ENCODE measurements around the gene DLG2. TPM values are rescaled to one million over a fixed set of nuclear protein-coding genes. Genes with fewer than 3 reads are reported as not detected.
"Not testable (repeated sequence)": the region's sequence is repeated elsewhere in the genome, so short reads cannot be mapped to it uniquely, and the experiment has no call there.

Gene DLG2
- total and polyA plus RNA-seq, 2 of the 4 experiments (the other 2 are of a cell fraction), result 0.31 to 0.36 TPM

DNA sequence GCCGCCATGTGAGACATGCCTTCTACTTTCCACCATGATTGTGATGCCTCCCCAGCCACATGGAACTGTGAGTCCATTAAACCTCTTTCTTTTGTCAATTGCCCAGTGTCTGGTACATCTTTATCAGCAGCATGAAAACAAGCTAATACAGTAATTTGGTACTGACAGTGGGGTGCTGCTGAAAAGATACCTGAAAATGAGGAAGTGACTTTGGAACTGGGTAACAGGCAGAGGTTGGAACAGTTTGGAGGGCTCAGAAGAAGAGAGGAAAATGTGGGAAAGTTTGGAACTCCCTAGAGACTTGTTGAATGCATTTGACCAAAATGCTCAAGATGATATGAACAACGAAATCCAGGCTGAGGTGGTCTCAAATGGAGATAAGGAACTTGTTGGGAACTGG, 356.8 kb downstream of the DLG2 start:
- H3K4me3 ChIP-seq (ENCODE audit: insufficient read depth, low read depth, low read length); H3K9me1 ChIP-seq (ENCODE audit: insufficient read depth, low read length); H3K27me3 ChIP-seq (ENCODE audit: control insufficient read depth, insufficient read depth, low read length); H2BK15ac ChIP-seq (ENCODE audit: low read depth, low read length); H2AK5ac ChIP-seq (ENCODE audit: low read depth, low read length); DNase-seq; BruUV-seq (replicated peaks); H4K8ac ChIP-seq (ENCODE audit: low read depth in 2 of 2, low read length in 2 of 2); H3K18ac ChIP-seq (ENCODE audit: low read depth, low read length); POLR2A ChIA-PET (ENCODE audit: unreplicated experiment); H3K14ac ChIP-seq (replicated peaks; ENCODE audit: low read depth, low read length); H3K79me1 ChIP-seq (ENCODE audit: low read depth in 1 of 2, low read length in 2 of 2); H2BK5ac ChIP-seq (ENCODE audit: low read depth, low read length, poor library complexity, severe bottlenecking); H4K5ac ChIP-seq (ENCODE audit: low read depth, low read length); H4K20me1 ChIP-seq (ENCODE audit: insufficient read depth, low read length); H3K9ac ChIP-seq (ENCODE audit: low read depth, low read length); H2BK20ac ChIP-seq (ENCODE audit: low read depth, low read length); in situ Hi-C loops (cut with MboI; ENCODE audit: low sequenced_read_pairs); ATAC-seq (ENCODE audit: low read depth); H3K56ac ChIP-seq (ENCODE audit: extremely low read depth, insufficient read depth, low read length); H2AFZ ChIP-seq (replicated peaks; ENCODE audit: low read length, poor library complexity); H3K36me3 ChIP-seq (ENCODE audit: control insufficient read depth, insufficient read depth, low read length); H3K27ac ChIP-seq (ENCODE audit: insufficient read depth, low read length); H3K23ac ChIP-seq (ENCODE audit: low read depth, low read length); H3K4me2 ChIP-seq (ENCODE audit: low read depth, low read length); H3K9me3 ChIP-seq (ENCODE audit: control insufficient read depth, insufficient read depth, low read length); CTCF ChIA-PET; intact Hi-C loops (cut with micrococcal nuclease); H3K4ac ChIP-seq (ENCODE audit: low read depth, low read length); H4K91ac ChIP-seq (ENCODE audit: insufficient read depth, low read depth, low read length); H3K4me1 ChIP-seq (ENCODE audit: control insufficient read depth, insufficient read depth, low read length); H2BK120ac ChIP-seq (ENCODE audit: low read depth, low read length); H2AK9ac ChIP-seq (replicated peaks; ENCODE audit: low read depth, low read length, poor library complexity); dilution Hi-C loops (cut with HindIII; ENCODE audit: low sequenced_read_pairs, unreplicated experiment): not testable (repeated sequence)
- WGBS, 2 experiments (ENCODE audit: extremely low coverage in 2 of 2, insufficient read length in 1 of 2), result 0% methylated on average over 1 of the region's 2 CpGs; no CpG with 5 or more reads in 1 of the 2 experiments

All from IMR-90 (cell line).